H1 (cell line): Measurements from ENCODE around the gene EXOC2. TPM values are rescaled to one million over a fixed set of nuclear protein-coding genes. Genes with fewer than 3 reads are reported as not detected.

Experiments used
- CTCF ChIA-PET: fragments of 300-600 bp; sonication (Branson Sonifier 250); formaldehyde crosslinking; loops from one replicate; lab custom pipeline; 2021; ENCODE audit not compliant: partially characterized antibody; lab: Charles Lee
- POLR2A ChIA-PET: fragments of 300-600 bp; sonication (Branson Sonifier 250); formaldehyde crosslinking; loops from one replicate; lab custom pipeline; 2021; ENCODE audit warnings: inconsistent platforms; ENCODE audit not compliant: partially characterized antibody; lab: Charles Lee
- DNase-seq, 2 experiments: peaks; one replicate each; pipeline versions ENCODE4 v3.0.0 to v3.0.0-alpha.2; 2010 to 2022; ENCODE audit warnings: low spot score in 2 of 2, low read depth in 1 of 2, mixed read lengths in 1 of 2
- FAIRE-seq: peaks from 2 replicates; lab custom pipeline; 2011; peaks lifted over from hg19 to GRCh38; lab: Jason Lieb, UNC
- H2AFZ ChIP-seq: 2 replicates; pipeline ENCODE4 v1.8.1; 2012; ENCODE audit warnings: low read length, inconsistent platforms
- H2AK5ac ChIP-seq: 2 replicates; pipeline ENCODE4 v1.6.1; 2013; ENCODE audit warnings: low read depth, low read length
- H2BK120ac ChIP-seq: replicated peaks from 2 replicates; pipeline ENCODE3; 2013; ENCODE audit warnings: low read depth, low read length, inconsistent platforms
- H2BK12ac ChIP-seq: 2 replicates; pipeline ENCODE4 v1.6.1; 2013; ENCODE audit warnings: low read depth, low read length
- H2BK15ac ChIP-seq: 2 replicates; pipeline ENCODE4 v1.6.1; 2013; ENCODE audit warnings: low read length
- H2BK20ac ChIP-seq: 2 replicates; pipeline ENCODE4 v1.6.1; 2013; ENCODE audit warnings: low read length
- H2BK5ac ChIP-seq: 2 replicates; pipeline ENCODE4 v1.6.1; 2013; ENCODE audit warnings: low read depth, low read length
- H3K14ac ChIP-seq: 2 replicates; pipeline ENCODE4 v1.6.1; 2013; ENCODE audit warnings: inconsistent platforms; ENCODE audit not compliant: insufficient read length
- H3K18ac ChIP-seq: 2 replicates; pipeline ENCODE4 v1.6.1; 2013; ENCODE audit warnings: low read length; ENCODE audit errors: extremely low read depth
- H3K23ac ChIP-seq: 2 replicates; pipeline ENCODE4 v1.6.1; 2013; ENCODE audit warnings: inconsistent platforms; ENCODE audit not compliant: insufficient read length
- H3K23me2 ChIP-seq: 2 replicates; pipeline ENCODE4 v1.6.1; 2013; ENCODE audit warnings: low read depth, low read length
- H3K27ac ChIP-seq: 2 replicates; pipeline ENCODE4 v1.6.1; 2011; ENCODE audit warnings: low read depth, low read length, inconsistent platforms
- H3K27me3 ChIP-seq, 4 experiments: replicated peaks in 1 of 4; 1 replicate in 1 of 4; 2 replicates in 3 of 4; pipeline versions ENCODE4 v1.6.1 to v1.8.1; 2011 to 2013; ENCODE audit warnings: low read length in 3 of 4, mild to moderate bottlenecking in 3 of 4, inconsistent platforms in 2 of 4, mixed read lengths in 2 of 4, moderate library complexity in 1 of 4; ENCODE audit not compliant: control insufficient read depth in 3 of 4, insufficient read depth in 3 of 4; ENCODE audit errors: extremely low read depth in 1 of 4
- H3K36me3 ChIP-seq, 4 experiments: 2 replicates each; pipeline versions ENCODE4 v1.6.1 to v1.8.1; 2011 to 2013; ENCODE audit warnings: mild to moderate bottlenecking in 4 of 4, low read length in 3 of 4, moderate library complexity in 2 of 4, control low read depth in 1 of 4, inconsistent platforms in 1 of 4; ENCODE audit not compliant: insufficient read depth in 4 of 4, control insufficient read depth in 2 of 4
- H3K4ac ChIP-seq: replicated peaks from 2 replicates; pipeline ENCODE3; 2013; ENCODE audit warnings: low read length, low read depth, mixed read lengths, inconsistent platforms; ENCODE audit not compliant: insufficient read length
- H3K4me1 ChIP-seq, 4 experiments: replicated peaks in 1 of 4; 1 replicate in 1 of 4; 2 replicates in 3 of 4; pipeline versions ENCODE4 v1.6.1 to v1.8.1; 2011 to 2013; ENCODE audit warnings: low read length in 3 of 4, inconsistent platforms in 2 of 4, mixed read lengths in 1 of 4; ENCODE audit not compliant: insufficient read depth in 4 of 4, control insufficient read depth in 3 of 4
- H3K4me2 ChIP-seq, 2 experiments: 2 replicates each; pipeline versions ENCODE4 v1.6.1 to v1.8.1; 2011 to 2013; ENCODE audit warnings: low read depth in 2 of 2, low read length in 2 of 2, control low read depth in 1 of 2, inconsistent platforms in 1 of 2, mild to moderate bottlenecking in 1 of 2; ENCODE audit not compliant: insufficient read depth in 1 of 2
- H3K4me3 ChIP-seq, 4 experiments: fragments of 200-600, 300-600 bp in 1 of 4; sonication (generic), shearing (Covaris generic), sonication (Bioruptor Twin) in 1 of 4; 2 replicates each; pipeline versions ENCODE4 v1.5.1 to v1.8.1; 2011 to 2016; ENCODE audit warnings: low read length in 4 of 4, low read depth in 3 of 4, control low read depth in 2 of 4, inconsistent platforms in 2 of 4, mild to moderate bottlenecking in 2 of 4, mixed read lengths in 1 of 4, moderate library complexity in 1 of 4; ENCODE audit not compliant: insufficient read depth in 2 of 4; ENCODE audit errors: extremely low read depth in 1 of 4
- H3K56ac ChIP-seq: replicated peaks from 2 replicates; pipeline ENCODE3; 2013; ENCODE audit warnings: low read depth, mild to moderate bottlenecking, mixed read lengths, low read length, inconsistent platforms; ENCODE audit not compliant: insufficient read length
- H3K79me1 ChIP-seq: 2 replicates; pipeline ENCODE4 v1.6.1; 2013; ENCODE audit warnings: low read depth, low read length, control low read depth
- H3K79me2 ChIP-seq, 2 experiments: 2 replicates each; pipeline versions ENCODE4 v1.6.1 to v1.8.1; 2012 to 2013; ENCODE audit warnings: low read length in 2 of 2, mild to moderate bottlenecking in 2 of 2, inconsistent platforms in 1 of 2; ENCODE audit not compliant: insufficient read depth in 2 of 2, control insufficient read depth in 1 of 2
- H3K9ac ChIP-seq, 4 experiments: replicated peaks in 1 of 4; 1 replicate in 1 of 4; 2 replicates in 3 of 4; pipeline versions ENCODE4 v1.6.1 to v1.8.1; 2011 to 2013; ENCODE audit warnings: low read depth in 3 of 4, low read length in 3 of 4, control low read depth in 2 of 4, mild to moderate bottlenecking in 2 of 4, moderate library complexity in 2 of 4, inconsistent platforms in 1 of 4; ENCODE audit errors: extremely low read depth in 1 of 4
- H3K9me3 ChIP-seq, 2 experiments: 2 replicates each; pipeline versions ENCODE4 v1.6.1 to v1.8.1; 2012 to 2013; ENCODE audit warnings: mild to moderate bottlenecking in 2 of 2, moderate library complexity in 2 of 2, control low read depth in 1 of 2, inconsistent platforms in 1 of 2, low read depth in 1 of 2, low read length in 1 of 2, mixed read lengths in 1 of 2; ENCODE audit not compliant: insufficient read depth in 2 of 2
- H4K20me1 ChIP-seq, 2 experiments: replicated peaks in 1 of 2; 2 replicates each; pipeline versions ENCODE3 to v1.8.1; 2011 to 2013; ENCODE audit warnings: inconsistent platforms in 2 of 2, low read length in 2 of 2, mild to moderate bottlenecking in 1 of 2; ENCODE audit not compliant: insufficient read depth in 2 of 2, control insufficient read depth in 1 of 2
- H4K5ac ChIP-seq: 2 replicates; pipeline ENCODE4 v1.6.1; 2013; ENCODE audit warnings: low read length, low read depth, mixed read lengths, inconsistent platforms; ENCODE audit not compliant: insufficient read length
- H4K8ac ChIP-seq: 2 replicates; pipeline ENCODE4 v1.8.0; 2013; ENCODE audit warnings: mild to moderate bottlenecking, moderate library complexity, low read length, inconsistent platforms; ENCODE audit not compliant: insufficient read depth; ENCODE audit errors: extremely low read depth
- H4K91ac ChIP-seq: replicated peaks from 2 replicates; pipeline ENCODE3; 2013; ENCODE audit warnings: low read length, mixed read lengths, inconsistent platforms; ENCODE audit not compliant: insufficient read length
- CEBPB ChIP-seq: IDR thresholded peaks from 2 replicates; pipeline ENCODE4 v1.6.1; 2012; ENCODE audit warnings: low read depth, low read length
- CREB1 ChIP-seq: IDR thresholded peaks from 2 replicates; pipeline ENCODE4 v1.6.1; 2012; ENCODE audit warnings: inconsistent platforms
- KDM5A ChIP-seq: fragments of 200-600 bp; IDR thresholded peaks from 2 replicates; pipeline ENCODE4 v1.7.1; 2012; ENCODE audit warnings: mild to moderate bottlenecking, low read length, inconsistent platforms, mixed read lengths
- SP2 ChIP-seq: IDR thresholded peaks from 2 replicates; pipeline ENCODE4 v1.6.1; 2012; ENCODE audit warnings: mild to moderate bottlenecking, low read length, inconsistent platforms
- TEAD4 ChIP-seq: IDR thresholded peaks from 2 replicates; pipeline ENCODE4 v1.6.1; 2012; ENCODE audit warnings: low read depth, low read length, inconsistent platforms, mixed read lengths
- WGBS, 2 experiments: shearing (Covaris generic) in 1 of 2; methylation state at CpG; one replicate each; pipeline versions ENCODE4 v1.1.6 to v1.1.7; 2013 to 2015; ENCODE audit warnings: low lambda C conversion rate in 2 of 2, mixed read lengths in 2 of 2, inconsistent platforms in 1 of 2, low coverage in 1 of 2, missing lambda C conversion rate in 1 of 2; ENCODE audit not compliant: insufficient replicate concordance in 2 of 2, insufficient coverage in 1 of 2, insufficient read length in 1 of 2; ENCODE audit errors: extremely low coverage in 1 of 2, missing lambda C conversion rate in 1 of 2; 5-methylcytosine and 5-hydroxymethylcytosine counted together
- polyA plus RNA-seq, 7 experiments: library from polyadenylated mRNA; depleted of rRNA in 3 of 7; stranded (reverse) in 5 of 7; unstranded in 2 of 7; fragments of >200 nt in 5 of 7; fragments of 200-250 nt in 2 of 7; gene quantifications; 1 replicate in 5 of 7; 2 replicates in 1 of 7; 4 replicates in 1 of 7; pipeline versions ENCODE4 v1.2.1 to v1.2.3, GENCODE V29; 2011 to 2013; ENCODE audit warnings: missing spikeins in 2 of 7, mixed read lengths in 2 of 7
- total RNA-seq: library from RNA; stranded (reverse); fragmentation: NEBNext Ultra II Directional; extraction: Animal tissue kit (Norgen Biotek cat#: 25700); gene quantifications from 2 replicates; pipeline ENCODE4 v1.2.1, GENCODE V29; 2021

The EXOC2 gene
- total and polyA plus RNA-seq, 2 of the 8 experiments (the other 6 are each of a cell fraction or from before 2014, with no cell fraction given): 25.5 to 44.4 TPM

DNA sequence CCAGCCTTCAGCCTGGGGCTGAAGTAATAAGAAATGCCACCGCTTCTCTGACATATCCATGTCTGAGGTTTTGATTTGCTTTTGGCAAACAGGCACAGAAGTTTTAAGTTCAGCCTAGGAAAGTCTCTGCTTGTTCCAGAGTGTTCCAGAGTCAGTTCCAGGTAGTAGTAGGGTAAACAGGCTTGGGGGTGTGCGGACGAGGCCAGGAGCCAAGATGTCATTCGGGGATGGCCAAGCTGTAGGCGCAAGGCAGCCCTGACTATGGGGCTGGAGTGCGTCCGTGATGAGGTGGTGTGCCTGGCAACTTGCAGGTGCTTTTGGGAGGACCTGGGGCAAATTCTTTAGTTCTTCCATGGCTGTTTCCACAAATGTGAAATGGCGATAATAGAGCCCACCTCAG lies 241.1 kb downstream of the EXOC2 start:
- Histone ChIP-seq H3K9ac (no peak overlapping the region), H2AFZ (no peak overlapping the region), H3K18ac (no peak overlapping the region), H2BK5ac (no peak overlapping the region), H3K9me3 (peaks cover 6 to 19% of the 10 kb centered on the region in 2 experiments; a peak in 3 of 4 replicates), H3K79me1 (no peaks in the 10 kb centered on the region), H3K4ac (no peak overlapping the region), H3K4me2 (no peak overlapping the region), H3K4me1 (peaks cover 0 to 4% (median 2%) of the 10 kb centered on the region in 4 experiments; a peak in 3 of 7 replicates), H2BK12ac (no peak overlapping the region), H4K8ac (no peak overlapping the region), H4K91ac (no peak overlapping the region), H3K14ac (no peak overlapping the region), H3K36me3 (no peaks in the 10 kb centered on the region; a peak in 1 of 8 replicates), H4K5ac (no peak overlapping the region), H2AK5ac (no peak overlapping the region), H2BK120ac (no peak overlapping the region), H3K23ac (no peak overlapping the region), H4K20me1 (no peaks in the 10 kb centered on the region), H3K56ac (no peak overlapping the region), H3K27me3 (no peaks in the 10 kb centered on the region), H3K27ac (no peak overlapping the region), H3K23me2 (no peaks in the 10 kb centered on the region), H3K79me2 (no peaks in the 10 kb centered on the region), H2BK15ac (no peak overlapping the region), H3K4me3 (no peak overlapping the region), H2BK20ac (no peak overlapping the region)
- DNase-seq: no peak
- FAIRE-seq: no peak
- ChIA-PET CTCF (interaction anchor here (0.8 to 1.6 kb wide), 4 partner anchors 10 to 100 kb away, joined by 3 read pairs; no protein-coding TSS in a partner anchor), POLR2A (interaction anchor here (0.8 kb wide), 1 partner anchor 9 kb away, joined by 3 read pairs; no protein-coding TSS in a partner anchor)
- 95% methylated on average over 8 of the region's 8 CpGs; no CpG with 5 or more reads in 1 of the 2 experiments for WGBS, 2 experiments
- TF ChIP-seq SP2 (no peak), CEBPB (no peak), CREB1 (no peak), TEAD4 (no peak), KDM5A (no peak)
